ENCODE results near the gene CCDC34.

CCDC34 gene

GRCh38 chr11:27362749-27363575 lies at the start of gene CCDC34:
Gene CCDC34 (minus strand): TSS chr11:27363215. CDS start chr11:27363194, 21 bp downstream.
- Mint-ChIP-seq H3K4me3 (peak within 1 kb of the TSS; percentile 89), H3K9me3 (no peaks in the 10 kb centered on the region), H3K27ac (peak within 1 kb of the TSS; percentile 83), H3K36me3 (ENCODE audit: low read depth) (no peaks in the 10 kb centered on the region), H3K27me3 (ENCODE audit: low read depth) (no peaks in the 10 kb centered on the region), H3K4me1 (ENCODE audit: low read depth) (peaks cover 22% of the 10 kb centered on the region)

GRCh38 chr11:27412192-27412691 lies 49.2 kb upstream of the CCDC34 start:
- Mint-ChIP-seq H3K9me3 (no peaks in the 10 kb centered on the region), H3K27me3 (ENCODE audit: low read depth) (peaks cover 4% of the 10 kb centered on the region), H3K4me3 (no peak overlapping the region), H3K4me1 (ENCODE audit: low read depth) (no peaks in the 10 kb centered on the region), H3K36me3 (ENCODE audit: low read depth) (no peaks in the 10 kb centered on the region), H3K27ac (no peak overlapping the region)

GRCh38 chr11:27411328-27411727 lies 48.3 kb upstream of the CCDC34 start:
- H3K4me1 Mint-ChIP-seq (ENCODE audit: low read depth) = no peaks in the 10 kb centered on the region
- H3K9me3 Mint-ChIP-seq = no peaks in the 10 kb centered on the region
- H3K27ac Mint-ChIP-seq = no peak overlapping the region
- H3K27me3 Mint-ChIP-seq (ENCODE audit: low read depth) = peaks cover 2% of the 10 kb centered on the region
- no peaks in the 10 kb centered on the region for H3K36me3 Mint-ChIP-seq (ENCODE audit: low read depth)
- H3K4me3 Mint-ChIP-seq = no peak overlapping the region

- Mint-ChIP-seq H3K27ac (no peak overlapping the region), H3K36me3 (ENCODE audit: low read depth) (no peaks in the 10 kb centered on the region), H3K9me3 (no peaks in the 10 kb centered on the region), H3K27me3 (ENCODE audit: low read depth) (no peaks in the 10 kb centered on the region), H3K4me3 (no peak overlapping the region), H3K4me1 (ENCODE audit: low read depth) (no peaks in the 10 kb centered on the region)
These were observed 47.3 kb upstream of the CCDC34 start for GRCh38 chr11:27410272-27410671.

- H3K4me1 Mint-ChIP-seq (ENCODE audit: low read depth) = no peaks in the 10 kb centered on the region
- H3K27me3 Mint-ChIP-seq (ENCODE audit: low read depth) = no peaks in the 10 kb centered on the region
- H3K4me3 Mint-ChIP-seq = no peak overlapping the region
- H3K36me3 Mint-ChIP-seq (ENCODE audit: low read depth) = no peaks in the 10 kb centered on the region
- H3K9me3 Mint-ChIP-seq = no peaks in the 10 kb centered on the region
- H3K27ac Mint-ChIP-seq = no peak overlapping the region
These were observed 46.7 kb upstream of the CCDC34 start for GRCh38 chr11:27409742-27410141.

- Mint-ChIP-seq H3K27me3 (ENCODE audit: low read depth) (no peaks in the 10 kb centered on the region), H3K9me3 (no peaks in the 10 kb centered on the region), H3K36me3 (ENCODE audit: low read depth) (no peaks in the 10 kb centered on the region), H3K27ac (no peak overlapping the region), H3K4me1 (ENCODE audit: low read depth) (no peaks in the 10 kb centered on the region), H3K4me3 (no peak overlapping the region)
These were observed 46.0 kb upstream of the CCDC34 start for GRCh38 chr11:27409049-27409448.

- Mint-ChIP-seq H3K36me3 (ENCODE audit: low read depth) (no peaks in the 10 kb centered on the region), H3K9me3 (no peaks in the 10 kb centered on the region), H3K27me3 (ENCODE audit: low read depth) (no peaks in the 10 kb centered on the region), H3K4me3 (no peak overlapping the region), H3K27ac (no peak overlapping the region), H3K4me1 (ENCODE audit: low read depth) (no peaks in the 10 kb centered on the region)
These were observed 45.3 kb upstream of the CCDC34 start for GRCh38 chr11:27408246-27408800.

GRCh38 chr11:27406498-27407354 lies 43.7 kb upstream of the CCDC34 start:
- no peak overlapping the region for H3K4me3 Mint-ChIP-seq

GRCh38 chr11:27405134-27405533 lies 42.1 kb upstream of the CCDC34 start:
- H3K36me3 Mint-ChIP-seq (ENCODE audit: low read depth) = no peaks in the 10 kb centered on the region
- no peaks in the 10 kb centered on the region for H3K27me3 Mint-ChIP-seq (ENCODE audit: low read depth)
- no peaks in the 10 kb centered on the region for H3K9me3 Mint-ChIP-seq
- no peaks in the 10 kb centered on the region for H3K4me1 Mint-ChIP-seq (ENCODE audit: low read depth)
- H3K27ac Mint-ChIP-seq = no peak overlapping the region
- H3K4me3 Mint-ChIP-seq = no peak overlapping the region

More at GRCh38 chr11:27406498-27407354, 43.7 kb upstream of the CCDC34 start:
- no peak overlapping the region for H3K27ac Mint-ChIP-seq
- H3K27me3 Mint-ChIP-seq (ENCODE audit: low read depth) = no peaks in the 10 kb centered on the region
- no peaks in the 10 kb centered on the region for H3K9me3 Mint-ChIP-seq
- H3K36me3 Mint-ChIP-seq (ENCODE audit: low read depth) = no peaks in the 10 kb centered on the region
- H3K4me1 Mint-ChIP-seq (ENCODE audit: low read depth) = no peaks in the 10 kb centered on the region

- no peaks in the 10 kb centered on the region for H3K4me1 Mint-ChIP-seq (ENCODE audit: low read depth)
- no peaks in the 10 kb centered on the region for H3K27me3 Mint-ChIP-seq (ENCODE audit: low read depth)
- H3K4me3 Mint-ChIP-seq = no peak overlapping the region
- no peaks in the 10 kb centered on the region for H3K36me3 Mint-ChIP-seq (ENCODE audit: low read depth)
- H3K9me3 Mint-ChIP-seq = no peaks in the 10 kb centered on the region
- no peak overlapping the region for H3K27ac Mint-ChIP-seq
These were observed 41.4 kb upstream of the CCDC34 start for GRCh38 chr11:27404427-27404826.

- no peak overlapping the region for H3K27ac Mint-ChIP-seq
- no peaks in the 10 kb centered on the region for H3K27me3 Mint-ChIP-seq (ENCODE audit: low read depth)
These were observed 40.2 kb upstream of the CCDC34 start for GRCh38 chr11:27403195-27403594.

GRCh38 chr11:27402450-27402849 lies 39.4 kb upstream of the CCDC34 start:
- H3K4me1 Mint-ChIP-seq (ENCODE audit: low read depth) = no peaks in the 10 kb centered on the region
- no peak overlapping the region for H3K27ac Mint-ChIP-seq
- H3K36me3 Mint-ChIP-seq (ENCODE audit: low read depth) = no peaks in the 10 kb centered on the region
- H3K27me3 Mint-ChIP-seq (ENCODE audit: low read depth) = no peaks in the 10 kb centered on the region
- no peak overlapping the region for H3K4me3 Mint-ChIP-seq
- H3K9me3 Mint-ChIP-seq = no peaks in the 10 kb centered on the region

More at GRCh38 chr11:27403195-27403594, 40.2 kb upstream of the CCDC34 start:
- Mint-ChIP-seq H3K9me3 (no peaks in the 10 kb centered on the region), H3K4me1 (ENCODE audit: low read depth) (no peaks in the 10 kb centered on the region), H3K36me3 (ENCODE audit: low read depth) (no peaks in the 10 kb centered on the region), H3K4me3 (no peak overlapping the region)

GRCh38 chr11:27401833-27402316 lies 38.9 kb upstream of the CCDC34 start:
- no peak overlapping the region for H3K27ac Mint-ChIP-seq
- no peaks in the 10 kb centered on the region for H3K36me3 Mint-ChIP-seq (ENCODE audit: low read depth)
- no peaks in the 10 kb centered on the region for H3K27me3 Mint-ChIP-seq (ENCODE audit: low read depth)
- no peaks in the 10 kb centered on the region for H3K9me3 Mint-ChIP-seq
- H3K4me3 Mint-ChIP-seq = no peak overlapping the region
- H3K4me1 Mint-ChIP-seq (ENCODE audit: low read depth) = no peaks in the 10 kb centered on the region

GRCh38 chr11:27401280-27401832 lies 38.3 kb upstream of the CCDC34 start:
- Mint-ChIP-seq H3K27ac (no peak overlapping the region), H3K4me3 (no peak overlapping the region), H3K36me3 (ENCODE audit: low read depth) (no peaks in the 10 kb centered on the region), H3K9me3 (no peaks in the 10 kb centered on the region), H3K27me3 (ENCODE audit: low read depth) (no peaks in the 10 kb centered on the region), H3K4me1 (ENCODE audit: low read depth) (no peaks in the 10 kb centered on the region)

Measured in T-helper 1 cell treated with Interleukin-12 subunit alpha and Interleukin-12 subunit beta and Interleukin-4 antibody, amounts not matched to agents 30 μg/mL and 1 μg/mL, for 36 hours (primary cell).